Esophagus mucosa (tissue), 1 donor: ENCODE results near the gene KIF9. TPM values are rescaled to one million over a fixed set of nuclear protein-coding genes. Genes with fewer than 3 reads are reported as not detected.

Experiments used
- total RNA-seq: library from RNA; stranded (reverse); gene quantifications from one replicate; pipeline ENCODE4 v1.2.4, GENCODE V29; 2023
- donor health status: DM: yes; HTN: yes; CAD: no.

Gene KIF9
- total RNA-seq, 1 donor from 2014 or later = 4.4 TPM

Other genes with a start within 250 kb of the KIF9 start
- 26.6 TPM for gene SETD2, start 118.7 kb downstream of the KIF9 start, total RNA-seq
- gene KLHL18, start 145 bp upstream of the KIF9 start, total RNA-seq = 24.2 TPM
- 26.1 TPM for gene PTPN23, start 98.2 kb upstream of the KIF9 start, total RNA-seq
- gene SCAP, start 193.1 kb upstream of the KIF9 start, total RNA-seq = 59.8 TPM
- gene ELP6, start 230.9 kb upstream of the KIF9 start, total RNA-seq = 20.9 TPM